Sigmoid colon (tissue), 7 donors: ENCODE measurements around the gene FAS. TPM values are rescaled to one million over a fixed set of nuclear protein-coding genes. Genes with fewer than 3 reads are reported as not detected.

ENCODE experiments used
- DNase-seq: peaks from one replicate; pipeline ENCODE4 v3.0.0-alpha.2; 2019
- H3K27ac ChIP-seq, 4 donors: fragments of 200-600 bp; sonication (generic); one replicate each; pipeline ENCODE4 v1.5.1; 2016 to 2019; ENCODE audit warnings: mild to moderate bottlenecking in 1 of 4
- H3K27me3 ChIP-seq, 3 donors: fragments of 200-600 bp; sonication (generic); one replicate each; pipeline ENCODE4 v1.5.1; 2019; ENCODE audit warnings: mild to moderate bottlenecking in 1 of 3
- H3K36me3 ChIP-seq, 4 donors: fragments of 200-600 bp; sonication (generic); one replicate each; pipeline ENCODE4 v1.5.1; 2016 to 2019
- H3K4me1 ChIP-seq, 4 donors: fragments of 200-600 bp; sonication (generic); one replicate each; pipeline ENCODE4 v1.5.1; 2017 to 2019
- H3K4me3 ChIP-seq, 4 donors: fragments of 200-600 bp; sonication (generic); one replicate each; pipeline ENCODE4 v1.5.1; 2017 to 2019; ENCODE audit warnings: mild to moderate bottlenecking in 2 of 4, moderate library complexity in 1 of 4
- H3K9me3 ChIP-seq, 4 donors: fragments of 200-600 bp in 3 of 4; sonication (generic) in 3 of 4; one replicate each; pipeline versions ENCODE4 v1.5.1 to v1.6.1; 2013 to 2019
- CTCF ChIP-seq, 4 experiments: fragments of 450-650 bp in 3 of 4; fragments of 200-600 bp in 1 of 4; IDR thresholded peaks; one replicate each; pipeline ENCODE4 v1.5.1; 2016 to 2019; ENCODE audit warnings: antibody characterized with exemption in 4 of 4, mild to moderate bottlenecking in 3 of 4, moderate library complexity in 2 of 4
- EP300 ChIP-seq, 4 donors: sonication (generic); formaldehyde crosslinking; IDR thresholded peaks; one replicate each; pipeline ENCODE4 v1.6.1; 2017; ENCODE audit warnings: antibody characterized with exemption in 4 of 4
- POLR2A ChIP-seq, 2 donors: fragments of 450-650 bp; IDR thresholded peaks; one replicate each; pipeline ENCODE4 v1.6.1; 2016; ENCODE audit warnings: antibody characterized with exemption in 2 of 2, mild to moderate bottlenecking in 2 of 2, moderate library complexity in 2 of 2
- POLR2AphosphoS5 ChIP-seq, 4 donors: sonication (generic); formaldehyde crosslinking; IDR thresholded peaks; one replicate each; pipeline ENCODE4 v1.6.1; 2017; ENCODE audit warnings: antibody characterized with exemption in 4 of 4
- WGBS, 2 donors: extraction: QIAGEN DNeasy Blood & Tissue Kit; methylation state at CpG; one replicate each; pipeline ENCODE4 v1.1.7; 2013; 5-methylcytosine and 5-hydroxymethylcytosine counted together
- intact Hi-C: fragments of 100-400 bp; cut with DNase I; formaldehyde crosslinking; loops from one replicate; pipeline ENCODE4 v1.15.1; 2023
- polyA plus RNA-seq, 3 donors: library from polyadenylated mRNA; stranded (reverse); fragments of 200-250 nt; gene quantifications; one replicate each; pipeline ENCODE4 v1.2.3, GENCODE V29; 2013
- total RNA-seq, 4 donors: library from RNA; depleted of rRNA; stranded (reverse); fragments of >200 nt; gene quantifications; one replicate each; pipeline ENCODE4 v1.1.0, GENCODE V29; 2016
- donor health status: healthy with polysubstance abuse.
- donor health status: Bipolar disorder and iron deficiency.
- donor health status: healthy.

The FAS gene
- total and polyA plus RNA-seq, 7 donors, result 7.6 to 44.6 (median 18.8) TPM

DNA sequence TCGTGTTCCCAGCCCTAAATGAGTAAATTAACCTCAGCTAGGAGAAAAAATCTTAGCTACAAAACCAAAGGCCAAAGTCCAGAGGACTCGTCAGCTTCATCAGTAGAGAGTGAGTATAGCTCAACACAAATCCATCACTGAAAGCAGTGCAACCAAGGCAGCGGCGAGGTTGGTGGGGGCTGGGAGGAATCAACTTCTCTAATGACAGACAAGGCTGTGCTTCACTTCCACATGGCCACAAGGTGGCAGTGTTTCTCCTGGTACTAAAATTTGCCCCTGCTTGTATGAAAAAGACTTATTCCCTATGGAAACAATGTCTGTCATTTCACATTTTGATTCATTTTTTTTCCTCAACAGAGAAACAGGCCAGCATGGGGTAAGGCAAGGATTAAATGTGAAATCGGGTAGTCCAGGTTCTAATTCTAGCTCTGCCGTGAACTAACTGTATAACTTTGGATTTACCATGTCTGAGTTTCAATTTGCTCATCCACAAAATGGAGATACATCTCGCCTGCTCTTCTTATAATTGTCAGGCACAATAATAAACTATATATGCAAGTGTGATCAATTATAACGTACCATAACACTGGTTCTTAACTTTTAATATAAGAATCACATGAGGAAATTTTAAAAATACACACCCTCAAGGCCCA is 39.3 kb downstream of the FAS start:
- Histone ChIP-seq H3K9me3 (no peaks in the 10 kb centered on the region), H3K36me3 (no peaks in the 10 kb centered on the region), H3K4me3 (no peak overlapping the region), H3K27ac (no peak overlapping the region), H3K27me3 (no peaks in the 10 kb centered on the region), H3K4me1 (peaks cover 0 to 22% (median 4%) of the 10 kb centered on the region in 4 donors)
- peak; percentile 88 for DNase-seq
- 36 to 39% methylated on average over 8 of the region's 8 CpGs for WGBS, 2 donors
- peak; percentile 76 to 90 (median 84) for TF ChIP-seq CTCF (IDR thresholded peaks at IDR 0.05)
- TF ChIP-seq POLR2AphosphoS5 (IDR thresholded peaks at IDR 0.05), result no peak
- intact Hi-C loops, result loop anchor here (1.0 to 10.0 kb wide), 2 partner anchors 183 to 535 kb away; no protein-coding TSS in a partner anchor

- no peak for DNase-seq
- Histone ChIP-seq H3K27ac (no peak overlapping the region), H3K36me3 (no peaks in the 10 kb centered on the region), H3K4me3 (no peak overlapping the region), H3K4me1 (peaks cover 0 to 22% (median 4%) of the 10 kb centered on the region in 4 donors), H3K9me3 (no peaks in the 10 kb centered on the region), H3K27me3 (no peaks in the 10 kb centered on the region)
- intact Hi-C loops, result loop anchor here (1.0 kb wide), 1 partner anchor 183 kb away; no protein-coding TSS in a partner anchor
- 69 to 76% methylated on average over 2 of the region's 2 CpGs for WGBS, 2 donors
- TF ChIP-seq POLR2A (IDR thresholded peaks at IDR 0.05) (no peak), EP300 (IDR thresholded peaks at IDR 0.05) (no peak), POLR2AphosphoS5 (IDR thresholded peaks at IDR 0.05) (no peak), CTCF (IDR thresholded peaks at IDR 0.05) (no peak)
Observed at GRCh38 chr10:89030791-89031190, 40.2 kb downstream of the FAS start.

- Histone ChIP-seq H3K4me1 (peaks cover 0 to 22% (median 4%) of the 10 kb centered on the region in 4 donors), H3K9me3 (no peaks in the 10 kb centered on the region), H3K36me3 (no peaks in the 10 kb centered on the region), H3K4me3 (no peak overlapping the region), H3K27me3 (no peaks in the 10 kb centered on the region), H3K27ac (peak overlapping the region in 1 of 4 donors; percentile 10)
- TF ChIP-seq POLR2AphosphoS5 (IDR thresholded peaks at IDR 0.05), result no peak
- TF ChIP-seq CTCF (IDR thresholded peaks at IDR 0.05), result no peak
- no peak for TF ChIP-seq POLR2A (IDR thresholded peaks at IDR 0.05)
- TF ChIP-seq EP300 (IDR thresholded peaks at IDR 0.05), result no peak
- no peak for DNase-seq
- WGBS, 2 donors, result 28 to 47% methylated on average over 8 of the region's 8 CpGs
- intact Hi-C loops, result no loop called here
Observed at GRCh38 chr10:89032141-89032891, 41.7 kb downstream of the FAS start.

- WGBS, 2 donors, result 80 to 87% methylated on average over 1 of the region's 1 CpG
- H3K27me3 ChIP-seq, result no peaks in the 10 kb centered on the region
- peaks cover 0 to 15% (median 4%) of the 10 kb centered on the region in 4 donors for H3K4me1 ChIP-seq
- intact Hi-C loops, result no loop called here
- no peaks in the 10 kb centered on the region for H3K36me3 ChIP-seq
- H3K9me3 ChIP-seq, result no peaks in the 10 kb centered on the region
- no peak for DNase-seq
- no peak overlapping the region for H3K27ac ChIP-seq
- no peak for TF ChIP-seq POLR2AphosphoS5 (IDR thresholded peaks at IDR 0.05)
- TF ChIP-seq EP300 (IDR thresholded peaks at IDR 0.05), result no peak
- no peak for TF ChIP-seq CTCF (IDR thresholded peaks at IDR 0.05)
- no peak for TF ChIP-seq POLR2A (IDR thresholded peaks at IDR 0.05)
- no peak overlapping the region for H3K4me3 ChIP-seq
Observed at GRCh38 chr10:89035461-89035860, 44.9 kb downstream of the FAS start.
